HEK293T (cell line): ENCODE data around the gene E2F8.

Experiments used
- BHLHE40 ChIP-seq: fragments of 450-650 bp; IDR thresholded peaks from 2 replicates; pipeline ENCODE4 v1.6.1; 2016; ENCODE audit warnings: mild to moderate bottlenecking, moderate library complexity, borderline replicate concordance
- CTBP1 ChIP-seq: fragments of 450-650 bp; IDR thresholded peaks from 2 replicates; pipeline ENCODE4 v1.6.1; 2016; ENCODE audit warnings: borderline replicate concordance
- ELF4 ChIP-seq: fragments of 450-650 bp; IDR thresholded peaks from 2 replicates; pipeline ENCODE4 v1.6.1; 2017; ENCODE audit warnings: antibody characterized with exemption
- FOXA1 ChIP-seq: fragments of 450-650 bp; IDR thresholded peaks from 2 replicates; pipeline ENCODE4 v1.6.1; 2016; ENCODE audit warnings: mild to moderate bottlenecking
- FOXK2 ChIP-seq: fragments of 450-650 bp; IDR thresholded peaks from 2 replicates; pipeline ENCODE4 v1.6.1; 2016; ENCODE audit warnings: mild to moderate bottlenecking
- FOXM1 ChIP-seq: fragments of 450-650 bp; IDR thresholded peaks from 2 replicates; pipeline ENCODE4 v1.6.1; 2017; ENCODE audit warnings: mild to moderate bottlenecking, borderline replicate concordance
- LEF1 ChIP-seq: fragments of 450-650 bp; IDR thresholded peaks from 2 replicates; pipeline ENCODE4 v1.6.1; 2017; ENCODE audit warnings: mild to moderate bottlenecking, borderline replicate concordance
- NFRKB ChIP-seq: fragments of 450-650 bp; IDR thresholded peaks from 2 replicates; pipeline ENCODE4 v1.6.1; 2016; ENCODE audit warnings: mild to moderate bottlenecking, moderate library complexity
- SP1 ChIP-seq: fragments of 450-650 bp; IDR thresholded peaks from 2 replicates; pipeline ENCODE4 v1.6.1; 2017
- SUZ12 ChIP-seq: fragments of 450-650 bp; IDR thresholded peaks from 2 replicates; pipeline ENCODE4 v1.6.1; 2016; ENCODE audit warnings: mild to moderate bottlenecking
- TARDBP ChIP-seq: fragments of 450-650 bp; IDR thresholded peaks from 2 replicates; pipeline ENCODE4 v1.6.1; 2016
- ZNF384 ChIP-seq: fragments of 450-650 bp; IDR thresholded peaks from 2 replicates; pipeline ENCODE4 v1.6.1; 2016
- TF ChIP-seq, protein P1 (sequence below): fragments of 450-650 bp; IDR thresholded peaks from 2 replicates; pipeline ENCODE4 v1.6.1; 2016

DNA sequence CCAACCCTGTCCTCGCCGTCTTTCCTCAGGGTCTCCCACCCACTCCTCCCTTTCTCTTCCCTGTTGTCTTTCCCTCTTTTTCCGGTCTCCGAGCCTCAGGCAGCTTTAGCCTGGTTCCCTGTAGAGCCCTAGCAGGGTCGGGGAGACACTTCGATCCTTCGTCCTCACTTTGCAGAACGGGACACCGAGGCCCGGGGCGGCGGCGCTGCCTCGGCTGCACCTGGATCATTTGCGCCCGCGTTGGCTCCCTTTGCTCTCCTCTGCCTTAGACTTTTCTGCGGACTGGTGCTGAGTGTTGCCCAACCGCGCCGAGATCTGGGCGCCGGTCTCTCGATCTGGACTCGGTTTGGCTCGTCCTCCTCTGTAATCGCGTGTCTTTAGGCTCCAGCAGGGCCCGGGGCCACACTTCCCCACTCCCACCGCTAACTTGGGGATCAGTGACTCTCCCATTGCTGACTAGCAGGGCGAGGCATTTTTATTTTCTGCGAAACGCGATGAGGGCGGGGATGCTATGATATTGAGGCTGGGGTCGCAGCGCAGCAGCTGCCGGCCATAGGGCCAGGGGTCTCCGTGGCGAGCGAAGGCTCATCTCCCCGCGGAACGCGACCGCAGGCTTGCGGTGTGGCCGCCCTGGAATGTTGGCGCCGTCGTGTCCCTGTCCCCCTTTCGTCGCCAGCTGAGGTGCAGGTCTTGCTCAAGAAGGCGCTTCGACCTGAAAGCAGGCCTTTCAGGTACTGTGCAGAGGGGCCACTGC is 1.6 kb upstream of the E2F8 start:
- no peak for TF ChIP-seq TARDBP
- no peak for TF ChIP-seq ELF4
- TF ChIP-seq ZNF384: no peak
- TF ChIP-seq LEF1: no peak
- no peak for TF ChIP-seq SUZ12
- TF ChIP-seq FOXK2: no peak
- TF ChIP-seq FOXM1: no peak
- TF ChIP-seq BHLHE40: no peak
- TF ChIP-seq, protein P1, sequence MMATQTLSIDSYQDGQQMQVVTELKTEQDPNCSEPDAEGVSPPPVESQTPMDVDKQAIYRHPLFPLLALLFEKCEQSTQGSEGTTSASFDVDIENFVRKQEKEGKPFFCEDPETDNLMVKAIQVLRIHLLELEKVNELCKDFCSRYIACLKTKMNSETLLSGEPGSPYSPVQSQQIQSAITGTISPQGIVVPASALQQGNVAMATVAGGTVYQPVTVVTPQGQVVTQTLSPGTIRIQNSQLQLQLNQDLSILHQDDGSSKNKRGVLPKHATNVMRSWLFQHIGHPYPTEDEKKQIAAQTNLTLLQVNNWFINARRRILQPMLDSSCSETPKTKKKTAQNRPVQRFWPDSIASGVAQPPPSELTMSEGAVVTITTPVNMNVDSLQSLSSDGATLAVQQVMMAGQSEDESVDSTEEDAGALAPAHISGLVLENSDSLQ: no peak
- TF ChIP-seq NFRKB: no peak
- TF ChIP-seq FOXA1: no peak
- no peak for TF ChIP-seq SP1
- no peak for TF ChIP-seq CTBP1
